RPMI7951 (cell line): ENCODE data around the gene RNF111. TPM values are rescaled to one million over a fixed set of nuclear protein-coding genes. Genes with fewer than 3 reads are reported as not detected.
A peak's percentile ranks its signal among the peaks of the same experiment; 100 is the strongest.
"Not testable (repeated sequence)": the region's sequence is repeated elsewhere in the genome, so short reads cannot be mapped to it uniquely, and the experiment has no call there.

Experiments
- DNase-seq: peaks from one replicate; pipeline ENCODE4 v3.0.0-alpha.2; 2012; ENCODE audit warnings: low read depth
- total RNA-seq: library from RNA; depleted of rRNA; stranded (reverse); fragments of >200 nt; shearing (Covaris generic); gene quantifications from 2 replicates; pipeline ENCODE4 v1.2.3, GENCODE V29; 2014

The RNF111 gene
- total RNA-seq, 1 experiment from 2014 or later, result 25.6 TPM

DNA sequence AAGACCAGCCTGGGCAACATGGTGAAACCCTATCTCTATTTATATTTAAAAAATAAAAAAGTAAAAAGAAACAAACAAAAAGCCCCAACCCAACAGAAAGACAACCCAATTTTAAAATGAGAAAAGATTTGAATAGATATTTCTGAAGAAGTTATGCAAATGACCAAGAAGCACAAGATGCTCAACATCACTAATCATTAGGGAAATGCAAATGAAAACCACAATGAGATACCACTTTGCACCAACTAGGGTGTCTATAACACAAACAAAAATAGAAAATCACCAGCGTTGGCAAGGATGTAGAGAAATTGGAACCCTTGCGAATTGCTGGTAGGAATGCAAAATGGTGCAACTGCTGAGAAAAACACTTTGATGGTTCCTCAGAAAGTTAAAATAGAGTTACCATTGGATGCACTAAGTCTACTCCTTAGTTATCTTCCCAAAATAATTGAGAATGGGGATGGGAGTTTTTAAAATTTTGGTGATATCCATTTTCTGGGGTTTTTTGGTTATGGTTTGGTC is 71.7 kb downstream of the RNF111 start:
- DNase-seq, result no peak

- DNase-seq, result no peak
These were observed 72.9 kb downstream of the RNF111 start for GRCh38 chr15:59060348-59060747.

DNA sequence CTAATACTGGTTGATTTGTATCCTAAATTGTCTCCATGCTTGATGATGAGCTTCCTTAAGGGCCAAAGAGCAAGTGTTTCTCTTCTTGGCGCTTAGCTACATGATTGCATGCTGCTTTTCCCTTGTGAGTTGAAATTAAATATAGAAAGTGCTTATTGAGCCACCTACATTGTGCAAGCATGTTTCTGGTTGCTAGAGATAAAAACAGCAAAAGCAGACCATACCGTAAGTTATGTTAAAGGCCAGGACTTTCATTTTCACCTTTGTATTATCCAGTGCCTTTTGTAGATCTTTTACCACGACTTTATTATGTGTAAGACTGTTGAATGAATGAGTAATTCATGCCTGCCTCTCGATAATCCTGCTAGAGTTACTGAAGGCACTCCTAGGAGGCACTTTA is 75.6 kb downstream of the RNF111 start:
- no peak for DNase-seq

DNA sequence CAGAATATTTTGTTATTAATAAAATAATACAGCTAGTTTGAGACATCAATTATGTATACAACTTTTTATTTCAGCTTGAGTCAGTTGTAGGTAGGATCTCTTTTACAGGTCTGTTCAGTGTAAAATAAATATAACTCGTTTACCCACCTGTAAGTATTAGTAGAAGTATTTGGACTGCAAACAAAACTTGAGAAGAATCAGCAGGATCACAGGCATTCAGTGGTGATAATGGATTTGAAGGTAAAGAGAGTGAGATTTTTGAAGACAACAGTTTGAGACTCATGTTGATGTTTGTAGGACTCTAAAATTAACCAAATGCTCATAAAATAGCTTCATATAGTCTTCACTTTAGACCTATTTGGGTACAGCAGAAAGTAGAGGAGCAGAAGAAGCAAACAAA is 82.0 kb downstream of the RNF111 start:
- DNase-seq, result no peak

DNA sequence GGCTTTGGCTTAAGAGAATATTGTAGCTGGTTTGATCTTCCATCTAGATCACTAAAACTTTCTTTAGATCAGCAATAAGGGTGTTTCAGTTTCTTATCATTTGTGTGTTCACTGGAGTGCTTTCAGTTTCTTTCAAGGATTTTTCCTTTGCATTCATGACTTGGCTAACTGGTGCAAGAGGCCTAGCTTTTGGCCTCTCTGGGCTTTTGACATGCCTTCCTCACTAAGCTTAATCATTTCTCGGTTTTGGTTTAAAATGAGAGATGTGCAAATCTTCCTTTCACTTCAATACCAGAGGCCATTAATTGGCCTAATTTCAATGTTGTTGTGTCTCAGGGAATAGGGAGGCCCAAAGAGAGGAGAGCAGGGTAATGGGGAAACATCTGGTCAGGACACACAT is 87.1 kb downstream of the RNF111 start:
- no peak for DNase-seq

DNA sequence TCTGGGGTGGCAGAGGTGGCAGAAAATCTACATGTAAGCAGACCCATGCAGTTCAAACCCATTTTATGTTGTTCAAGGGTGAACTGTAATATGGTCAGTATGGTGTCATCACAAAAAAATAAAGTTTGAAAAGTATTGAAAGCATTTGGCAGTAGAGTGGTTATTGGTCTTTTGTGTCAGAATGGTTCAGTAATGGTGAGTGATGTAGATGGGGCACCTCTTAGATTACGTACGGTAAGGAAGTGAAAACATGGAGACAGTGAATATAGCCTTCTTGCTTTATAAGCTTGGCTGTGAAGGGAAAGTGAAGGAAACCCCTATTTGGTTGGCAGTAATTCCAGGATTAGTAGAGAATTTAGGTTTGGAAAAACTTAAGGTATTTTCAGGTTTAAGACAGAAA is 100.3 kb downstream of the RNF111 start:
- DNase-seq, result no peak

GRCh38 chr15:59094077-59094476 is 106.6 kb downstream of the RNF111 start:
- no peak for DNase-seq

- DNase-seq, result no peak
These were observed 109.0 kb downstream of the RNF111 start for GRCh38 chr15:59096429-59096828.

DNA sequence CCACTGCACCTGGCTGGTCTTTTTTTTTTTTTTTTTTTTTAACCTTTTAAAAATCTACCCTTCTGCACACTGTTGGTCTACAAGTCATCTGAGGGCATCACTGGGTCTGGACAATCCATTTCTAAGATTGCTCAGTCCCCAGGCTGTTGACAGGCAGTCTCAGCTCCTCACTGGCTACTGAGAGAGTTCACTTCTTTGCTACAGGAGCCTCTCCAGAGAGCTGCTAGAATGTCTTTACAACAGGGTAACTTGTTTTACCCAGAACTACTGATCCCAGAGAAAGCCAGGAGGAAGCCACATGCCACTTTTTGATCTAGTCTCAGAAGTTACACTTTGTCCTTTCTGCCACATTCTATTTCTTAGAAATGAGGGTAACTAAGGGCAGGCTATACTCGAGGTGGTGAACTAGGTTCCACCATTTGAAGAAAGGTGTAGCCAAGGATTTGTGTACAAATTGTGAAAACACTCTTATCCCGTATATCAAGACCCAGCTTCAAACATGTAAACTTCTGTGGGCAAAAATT is 111.8 kb downstream of the RNF111 start:
- DNase-seq, result no peak

DNA sequence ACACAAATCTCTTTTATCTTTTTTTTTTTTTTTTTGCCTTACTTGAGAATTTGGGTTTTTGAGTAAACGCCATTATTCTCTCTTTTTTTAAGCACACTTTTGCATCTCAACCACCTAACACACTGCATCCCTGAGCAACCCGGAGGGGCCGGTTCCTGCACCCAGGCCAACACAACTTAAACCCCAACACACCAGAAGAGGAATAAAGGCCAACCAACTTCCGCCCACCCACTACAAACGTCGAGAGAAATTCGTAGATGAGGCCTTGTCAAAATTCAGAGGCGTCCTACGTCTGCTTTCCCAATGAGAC is 117.1 kb downstream of the RNF111 start:
- no peak for DNase-seq

DNA sequence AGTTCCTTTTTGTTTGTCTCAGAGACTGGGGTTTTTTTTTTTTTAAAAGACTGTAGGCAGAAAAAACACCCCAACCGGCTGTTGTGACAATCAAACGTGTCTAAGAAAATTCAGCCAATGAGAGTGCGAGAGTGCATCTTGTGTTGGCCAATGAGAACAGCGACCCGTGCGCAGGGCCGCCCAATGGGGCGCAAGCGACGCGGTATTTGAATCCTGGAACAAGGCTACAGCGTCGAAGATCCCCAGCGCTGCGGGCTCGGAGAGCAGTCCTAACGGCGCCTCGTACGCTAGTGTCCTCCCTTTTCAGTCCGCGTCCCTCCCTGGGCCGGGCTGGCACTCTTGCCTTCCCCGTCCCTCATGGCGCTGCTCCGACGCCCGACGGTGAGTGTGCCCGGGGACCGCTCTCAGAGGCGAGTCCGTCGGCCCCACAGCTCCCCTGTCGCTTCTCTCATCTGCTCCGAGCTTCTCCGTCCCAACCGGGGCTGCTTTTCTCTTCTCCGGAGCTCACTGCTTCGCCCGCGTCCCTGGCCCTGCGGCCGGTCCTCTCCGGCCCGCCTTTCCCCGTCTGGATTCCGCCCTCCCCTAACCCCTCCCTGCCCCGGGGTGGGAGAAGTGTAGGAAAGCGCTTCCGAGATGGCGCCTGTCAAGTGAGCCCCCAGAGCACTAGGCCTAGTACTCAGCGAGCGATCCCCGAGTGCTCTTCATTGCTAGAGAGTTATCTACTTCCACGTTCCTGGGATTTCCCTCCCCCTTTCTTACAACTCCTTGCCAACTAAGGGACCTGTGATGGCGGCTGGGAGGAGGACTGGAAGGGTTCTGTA is 117.7 kb downstream of the RNF111 start, which contains the start of gene CCNB2:
TSS of gene CCNB2 (plus strand) at position 235 of the 821 bp plus-strand sequence. CDS start at position 358, 123 bp downstream.
- peak; percentile 97 for DNase-seq

DNA sequence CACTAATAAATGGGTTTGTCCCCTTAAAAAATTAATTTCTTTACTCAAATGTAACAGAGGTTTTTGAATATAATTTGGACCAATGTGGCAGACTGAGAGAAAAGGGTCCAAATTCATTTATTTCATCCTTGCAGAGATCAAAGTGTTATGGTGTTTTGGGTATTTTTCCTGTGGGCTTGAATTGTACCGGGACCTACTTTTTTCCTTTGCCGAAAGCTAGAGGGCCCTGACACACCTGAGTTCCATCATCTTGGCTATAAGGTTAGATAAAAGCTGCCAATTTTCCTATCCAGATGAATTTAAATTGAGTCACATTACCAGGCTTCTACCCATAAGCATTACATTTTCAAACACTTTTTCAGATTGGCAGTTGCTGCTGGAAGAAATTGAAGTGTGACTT is 118.4 kb downstream of the RNF111 start:
- peak; percentile 6 for DNase-seq

- no peak for DNase-seq
These were observed 123.8 kb downstream of the RNF111 start for GRCh38 chr15:59111251-59111650.

GRCh38 chr15:59115047-59115446 is 127.6 kb downstream of the RNF111 start:
- no peak for DNase-seq

DNA sequence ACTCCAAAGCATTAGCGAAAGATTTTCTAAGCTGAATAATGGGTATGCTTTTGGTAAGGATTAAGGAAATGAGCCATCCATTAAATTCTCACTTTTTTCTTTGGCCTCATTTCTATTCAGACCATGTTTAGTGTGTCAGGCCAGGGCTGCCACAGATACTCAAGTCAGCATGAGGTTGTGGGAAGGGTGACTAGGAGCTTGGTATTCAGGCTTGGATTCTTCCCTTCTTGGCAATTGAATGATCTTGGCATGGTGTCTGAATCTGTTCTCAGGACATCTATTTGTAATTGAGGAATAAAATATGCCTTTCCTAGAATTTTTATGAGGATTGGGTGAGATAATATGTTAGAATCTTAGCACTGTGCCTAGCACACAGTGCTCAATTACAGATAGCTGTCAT is 128.7 kb downstream of the RNF111 start:
- DNase-seq, result no peak

- DNase-seq, result no peak
These were observed 129.3 kb downstream of the RNF111 start for GRCh38 chr15:59116771-59117170.

- no peak for DNase-seq
These were observed 132.2 kb downstream of the RNF111 start for GRCh38 chr15:59119625-59120024.

GRCh38 chr15:59120937-59121336 is 133.5 kb downstream of the RNF111 start:
- DNase-seq, result no peak

GRCh38 chr15:59124261-59124660 is 136.8 kb downstream of the RNF111 start:
- no peak for DNase-seq

GRCh38 chr15:59125683-59126082 is 138.2 kb downstream of the RNF111 start:
- not testable (repeated sequence) for DNase-seq

DNA sequence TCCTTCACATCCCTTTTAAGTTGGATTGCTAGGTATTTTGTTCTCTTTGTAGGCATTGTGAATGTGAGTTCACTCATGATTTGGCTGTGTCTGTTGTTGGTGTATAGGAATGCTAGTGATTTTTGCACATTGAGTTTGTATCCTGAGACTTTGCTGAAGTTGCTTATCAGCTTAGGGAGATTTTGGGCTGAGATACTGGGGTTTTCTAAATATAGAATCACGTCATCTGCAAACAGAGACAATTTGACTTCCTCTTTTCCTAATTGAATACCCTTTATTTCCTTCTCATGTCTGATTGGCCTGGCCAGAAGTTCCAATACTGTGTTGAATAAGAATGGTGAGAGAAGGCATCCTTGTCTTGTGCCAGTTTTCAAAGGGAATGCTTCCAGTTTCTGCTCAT is 139.8 kb downstream of the RNF111 start:
- not testable (repeated sequence) for DNase-seq

DNA sequence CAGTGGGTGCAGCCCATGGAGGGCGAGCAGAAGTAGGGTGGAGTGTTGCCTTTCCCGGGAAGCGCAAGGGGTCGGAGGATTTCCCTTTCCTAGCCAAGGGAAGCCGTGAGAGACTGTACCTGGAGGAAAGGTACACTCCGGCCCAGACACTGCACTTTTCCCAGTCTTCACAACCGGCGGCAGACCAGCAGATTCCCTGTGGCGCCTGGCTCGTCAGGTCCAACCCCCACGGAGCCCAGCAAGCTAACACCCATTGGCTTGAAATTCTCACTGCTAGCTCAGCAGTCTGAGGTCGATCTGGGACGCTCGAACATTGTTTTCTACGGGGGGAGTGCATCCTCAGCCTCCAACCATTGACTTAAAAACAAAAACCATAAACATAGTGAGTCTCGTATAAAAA is 144.0 kb downstream of the RNF111 start:
- DNase-seq, result no peak

GRCh38 chr15:59131969-59132562 is 144.6 kb downstream of the RNF111 start:
- no peak for DNase-seq
